ENCODE results near the gene TMC3.

DNA sequence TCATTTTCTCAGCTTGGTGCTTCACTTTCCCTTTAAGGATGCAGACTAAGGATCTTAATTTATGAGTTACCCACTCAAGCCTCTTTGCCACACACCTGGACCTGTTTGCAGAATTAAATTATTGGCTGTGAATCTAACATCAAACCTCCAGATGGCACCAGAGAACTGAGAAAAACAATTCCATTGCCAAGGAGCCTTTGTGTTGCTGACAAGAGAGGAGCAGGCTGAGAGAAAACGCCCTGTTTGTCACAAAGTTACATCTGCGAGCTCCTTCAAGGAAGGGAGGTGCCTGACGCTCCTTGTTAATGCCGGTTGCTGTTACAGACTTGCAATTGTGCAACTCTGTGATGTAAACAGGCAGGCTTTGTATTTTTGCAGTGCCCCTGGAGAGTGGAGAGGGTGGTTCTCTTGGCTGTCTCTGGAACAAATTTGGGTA lies 36.3 kb upstream of the TMC3 start:
- TF ChIP-seq POLR2AphosphoS5 (IDR thresholded peaks at IDR 0.05; ENCODE audit: borderline replicate concordance, low read depth, low read length), result no peak
- no peak for TF ChIP-seq EZH2 (IDR thresholded peaks at IDR 0.05)
- no peak for TF ChIP-seq FOXP2 (optimal IDR thresholded peaks at IDR 0.05; ENCODE audit: control extremely low read depth, extremely low read length, insufficient read depth)

Measured in SK-N-MC (cell line).